ENCODE measurements around the gene ZIC2. TPM values are rescaled to one million over a fixed set of nuclear protein-coding genes. Genes with fewer than 3 reads are reported as not detected.
A peak's percentile ranks its signal among the peaks of the same experiment; 100 is the strongest.

The ZIC2 gene
- total RNA-seq, 1 donor from 2014 or later: 30.6 TPM

GRCh38 chr13:99991828-99992775 is 10.5 kb downstream of the ZIC2 start:
- DNase-seq (ENCODE audit: low spot score): no peak
- TF ChIP-seq, protein P1, sequence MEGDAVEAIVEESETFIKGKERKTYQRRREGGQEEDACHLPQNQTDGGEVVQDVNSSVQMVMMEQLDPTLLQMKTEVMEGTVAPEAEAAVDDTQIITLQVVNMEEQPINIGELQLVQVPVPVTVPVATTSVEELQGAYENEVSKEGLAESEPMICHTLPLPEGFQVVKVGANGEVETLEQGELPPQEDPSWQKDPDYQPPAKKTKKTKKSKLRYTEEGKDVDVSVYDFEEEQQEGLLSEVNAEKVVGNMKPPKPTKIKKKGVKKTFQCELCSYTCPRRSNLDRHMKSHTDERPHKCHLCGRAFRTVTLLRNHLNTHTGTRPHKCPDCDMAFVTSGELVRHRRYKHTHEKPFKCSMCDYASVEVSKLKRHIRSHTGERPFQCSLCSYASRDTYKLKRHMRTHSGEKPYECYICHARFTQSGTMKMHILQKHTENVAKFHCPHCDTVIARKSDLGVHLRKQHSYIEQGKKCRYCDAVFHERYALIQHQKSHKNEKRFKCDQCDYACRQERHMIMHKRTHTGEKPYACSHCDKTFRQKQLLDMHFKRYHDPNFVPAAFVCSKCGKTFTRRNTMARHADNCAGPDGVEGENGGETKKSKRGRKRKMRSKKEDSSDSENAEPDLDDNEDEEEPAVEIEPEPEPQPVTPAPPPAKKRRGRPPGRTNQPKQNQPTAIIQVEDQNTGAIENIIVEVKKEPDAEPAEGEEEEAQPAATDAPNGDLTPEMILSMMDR (IDR thresholded peaks at IDR 0.05): no peak
- H3K27ac Mint-ChIP-seq (ENCODE audit: unreplicated experiment): peak overlapping the region; percentile 90
- H3K9me3 Mint-ChIP-seq (ENCODE audit: low read depth): no peaks in the 10 kb centered on the region
- no peak overlapping the region for H3K4me3 Mint-ChIP-seq (ENCODE audit: unreplicated experiment)
- H3K27me3 Mint-ChIP-seq (ENCODE audit: low read depth): peaks cover 15% of the 10 kb centered on the region
- peaks cover 72% of the 10 kb centered on the region for H3K4me1 Mint-ChIP-seq (ENCODE audit: low read depth)
- no peaks in the 10 kb centered on the region for H3K36me3 Mint-ChIP-seq (ENCODE audit: low read depth)

- Mint-ChIP-seq H3K27me3 (ENCODE audit: low read depth) (peaks cover 15% of the 10 kb centered on the region), H3K4me3 (ENCODE audit: unreplicated experiment) (no peak overlapping the region), H3K27ac (ENCODE audit: unreplicated experiment) (peak overlapping the region; percentile 24), H3K9me3 (ENCODE audit: low read depth) (no peaks in the 10 kb centered on the region), H3K36me3 (ENCODE audit: low read depth) (no peaks in the 10 kb centered on the region), H3K4me1 (ENCODE audit: low read depth) (peaks cover 64% of the 10 kb centered on the region)
- DNase-seq (ENCODE audit: low spot score): no peak
- TF ChIP-seq, protein P1 (IDR thresholded peaks at IDR 0.05): no peak
These were observed 11.4 kb downstream of the ZIC2 start for GRCh38 chr13:99992949-99993351.

DNA sequence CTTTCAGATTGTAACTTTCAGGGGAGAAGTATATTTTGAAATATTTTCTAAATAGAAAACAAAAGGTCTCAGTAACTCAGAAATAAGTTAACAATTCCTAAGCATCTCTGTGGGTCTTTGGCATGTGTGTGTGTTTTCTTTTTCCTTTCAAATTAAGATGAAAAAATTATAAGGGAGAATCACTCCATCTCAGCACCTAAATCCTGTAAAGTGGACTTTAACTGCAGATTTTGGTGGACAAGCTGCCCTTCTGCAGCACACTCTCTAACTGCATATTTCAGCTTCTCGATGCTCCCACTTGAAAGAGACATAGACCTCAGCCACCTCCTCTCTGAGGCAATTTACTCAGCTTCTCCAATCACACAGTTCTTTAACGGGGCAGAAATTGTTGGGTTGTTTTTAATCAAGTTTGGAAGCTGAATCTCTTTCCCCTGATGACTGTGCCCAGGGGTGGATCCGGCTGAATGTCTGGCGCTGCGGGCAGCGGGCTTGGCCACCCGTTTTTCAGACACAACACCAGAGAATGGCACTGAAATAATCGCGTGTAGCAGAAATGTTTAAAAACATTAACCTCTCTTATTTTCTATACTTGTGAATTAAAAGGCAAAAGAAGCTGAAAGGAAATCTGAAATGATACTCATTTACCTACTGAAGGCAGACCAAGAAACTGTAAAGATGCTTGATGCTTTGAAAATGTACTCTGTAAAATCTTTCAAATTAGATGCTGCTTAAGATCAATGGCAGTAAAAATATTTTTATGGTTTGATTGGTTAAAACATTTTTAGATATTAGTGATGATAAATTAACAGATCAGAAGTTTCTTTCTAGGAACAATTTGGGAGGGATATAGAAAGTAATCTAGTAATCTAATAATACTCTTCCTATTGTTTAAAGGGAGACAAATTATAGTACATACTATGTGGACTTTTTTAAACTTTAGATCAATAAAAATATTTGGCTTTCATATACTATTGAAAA is 12.4 kb downstream of the ZIC2 start:
- Mint-ChIP-seq H3K27me3 (ENCODE audit: low read depth) (peaks cover 15% of the 10 kb centered on the region), H3K27ac (ENCODE audit: unreplicated experiment) (peak overlapping the region; percentile 5), H3K4me3 (ENCODE audit: unreplicated experiment) (peak overlapping the region; percentile 35), H3K4me1 (ENCODE audit: low read depth) (peaks cover 55% of the 10 kb centered on the region), H3K36me3 (ENCODE audit: low read depth) (no peaks in the 10 kb centered on the region), H3K9me3 (ENCODE audit: low read depth) (no peaks in the 10 kb centered on the region)
- no peak for DNase-seq (ENCODE audit: low spot score)
- TF ChIP-seq, protein P1 (IDR thresholded peaks at IDR 0.05): no peak

- H3K9me3 Mint-ChIP-seq (ENCODE audit: low read depth): no peaks in the 10 kb centered on the region
These were observed 13.0 kb downstream of the ZIC2 start for GRCh38 chr13:99994638-99995020.

More at GRCh38 chr13:99994638-99995020, 13.0 kb downstream of the ZIC2 start:
- peak overlapping the region; percentile 38 for H3K27ac Mint-ChIP-seq (ENCODE audit: unreplicated experiment)
- TF ChIP-seq, protein P1 (IDR thresholded peaks at IDR 0.05): no peak
- peaks cover 15% of the 10 kb centered on the region for H3K27me3 Mint-ChIP-seq (ENCODE audit: low read depth)
- H3K4me3 Mint-ChIP-seq (ENCODE audit: unreplicated experiment): no peak overlapping the region
- H3K36me3 Mint-ChIP-seq (ENCODE audit: low read depth): no peaks in the 10 kb centered on the region
- peaks cover 48% of the 10 kb centered on the region for H3K4me1 Mint-ChIP-seq (ENCODE audit: low read depth)
- no peak for DNase-seq (ENCODE audit: low spot score)

All from chondrocyte (in vitro differentiated cells).